PC-3 (cell line): ENCODE results near the gene THRB. TPM values are rescaled to one million over a fixed set of nuclear protein-coding genes. Genes with fewer than 3 reads are reported as not detected.

Experiments used
- ATAC-seq: fragments of 200-7000 bp; cut with Tn5 transposase; 2 replicates; pipeline ENCODE4 v1.9.1; 2020; ENCODE audit warnings: mild to moderate bottlenecking, moderate library complexity
- BruUV-seq: library from RNA; stranded (reverse); fragments of 400-500 nt; replicated peaks from 2 replicates; lab custom pipeline; 2021; lab: Mats Ljungman, UMichigan
- CTCF ChIA-PET: fragments of 300-600 bp; sonication (Branson Sonifier 250); formaldehyde crosslinking; loops from one replicate; lab custom pipeline; 2022; ENCODE audit warnings: antibody characterized with exemption; lab: Charles Lee
- POLR2A ChIA-PET: fragments of 300-600 bp; sonication (Branson Sonifier 250); formaldehyde crosslinking; loops from one replicate; lab custom pipeline; 2022; ENCODE audit warnings: antibody characterized with exemption; ENCODE audit not compliant: unreplicated experiment; lab: Charles Lee
- DNase-seq: peaks from one replicate; pipeline ENCODE4 v3.0.0-alpha.2; 2015
- H2AFZ ChIP-seq: fragments of 300-600 bp; sonication (generic); 2 replicates; pipeline ENCODE4 v1.6.0; 2016; ENCODE audit warnings: antibody characterized with exemption, low read length
- H3F3A ChIP-seq: fragments of 300-600 bp; sonication (generic); one replicate; pipeline ENCODE4 v1.6.0; 2017; ENCODE audit warnings: antibody characterized with exemption, low read length, control low read depth, mild to moderate bottlenecking; ENCODE audit not compliant: unreplicated experiment
- H3K27ac ChIP-seq: fragments of 300-600 bp; sonication (generic); 2 replicates; pipeline ENCODE4 v1.5.1; 2016; ENCODE audit warnings: mild to moderate bottlenecking, low read length
- H3K27me3 ChIP-seq: fragments of 300-600 bp; sonication (generic); 2 replicates; pipeline ENCODE4 v1.6.1; 2016; ENCODE audit warnings: low read length, mixed read lengths
- H3K36me3 ChIP-seq: fragments of 300-600 bp; sonication (generic); 2 replicates; pipeline ENCODE4 v1.6.1; 2016; ENCODE audit warnings: low read depth, mixed run types, low read length, mixed read lengths
- H3K4me1 ChIP-seq: fragments of 300-600 bp; sonication (generic); 2 replicates; pipeline ENCODE4 v1.5.1; 2016; ENCODE audit warnings: low read length; ENCODE audit not compliant: insufficient read depth
- H3K4me2 ChIP-seq: fragments of 300-600 bp; sonication (generic); 2 replicates; pipeline ENCODE4 v1.6.0; 2016; ENCODE audit warnings: low read length
- H3K4me3 ChIP-seq: fragments of 300-600 bp; sonication (generic); 2 replicates; pipeline ENCODE4 v1.5.1; 2016; ENCODE audit warnings: mild to moderate bottlenecking, low read length, mixed read lengths
- H3K79me2 ChIP-seq: fragments of 300-600 bp; sonication (generic); 2 replicates; pipeline ENCODE4 v1.6.1; 2017; ENCODE audit warnings: low read length, mixed read lengths
- H3K9ac ChIP-seq: fragments of 300-600 bp; sonication (generic); 2 replicates; pipeline ENCODE4 v1.6.0; 2016; ENCODE audit warnings: mild to moderate bottlenecking, low read length
- H3K9me2 ChIP-seq: fragments of 300-600 bp; sonication (generic); replicated peaks from 2 replicates; pipeline ENCODE4 v1.6.1; 2016; ENCODE audit warnings: mixed run types, low read length, mixed read lengths
- H3K9me3 ChIP-seq: fragments of 300-600 bp; sonication (generic); 2 replicates; pipeline ENCODE4 v1.6.1; 2016; ENCODE audit warnings: low read length, mixed read lengths
- H4K20me1 ChIP-seq: fragments of 300-600 bp; sonication (generic); 2 replicates; pipeline ENCODE4 v1.6.1; 2016; ENCODE audit warnings: low read length, mixed read lengths
- EZH2 ChIP-seq: fragments of 300-600 bp; sonication (generic); IDR thresholded peaks from one replicate; pipeline ENCODE4 v1.6.1; 2017; ENCODE audit warnings: antibody characterized with exemption, mild to moderate bottlenecking, low read length; ENCODE audit not compliant: unreplicated experiment
- EZH2phosphoT487 ChIP-seq: fragments of 300-600 bp; sonication (generic); IDR thresholded peaks from 2 replicates; pipeline ENCODE4 v1.6.1; 2018; ENCODE audit warnings: mild to moderate bottlenecking, antibody characterized with exemption, low read length, borderline replicate concordance
- intact Hi-C: fragments of 100-400 bp; cut with micrococcal nuclease; formaldehyde crosslinking; loops from 2 replicates; pipeline ENCODE4 v1.9.0; 2023
- total RNA-seq: library from RNA; depleted of rRNA; stranded (reverse); fragments of >200 nt; gene quantifications from 2 replicates; pipeline ENCODE4 v1.2.3, GENCODE V29; 2014
- TF ChIP-seq, protein P1 (sequence below): fragments of 300-600 bp; sonication (generic); conservative IDR thresholded peaks from 2 replicates; pipeline ENCODE4 v1.5.1; 2017; ENCODE audit warnings: antibody characterized with exemption, low read depth, mild to moderate bottlenecking, low read length

Gene THRB
- total RNA-seq, 1 experiment from 2014 or later: 9.7 TPM

- Histone ChIP-seq H3K4me1 (peaks cover 4% of the 10 kb centered on the region; the same call in 1 of the 2 replicates), H3K4me2 (no peak overlapping the region), H3K4me3 (no peak overlapping the region), H3K27ac (no peak overlapping the region), H3F3A (no peaks in the 10 kb centered on the region), H3K9me2 (no peaks in the 10 kb centered on the region), H3K36me3 (no peaks in the 10 kb centered on the region), H3K27me3 (no peaks in the 10 kb centered on the region), H4K20me1 (no peaks in the 10 kb centered on the region), H3K79me2 (no peaks in the 10 kb centered on the region), H3K9ac (no peak overlapping the region), H3K9me3 (no peaks in the 10 kb centered on the region; the same call in 1 of the 2 replicates), H2AFZ (no peak overlapping the region)
- POLR2A ChIA-PET: interaction anchor here (0.6 to 0.7 kb wide), 2 partner anchors 95 to 172 kb away, joined by 3 to 5 read pairs; no protein-coding TSS in a partner anchor
- intact Hi-C loops: no loop called here
- ATAC-seq (peak; percentile 43), DNase-seq (no peak)
- CTCF ChIA-PET: no interaction called here
- BruUV-seq: no TSS peak
- TF ChIP-seq EZH2 (no peak), EZH2phosphoT487 (no peak)
- TF ChIP-seq, protein P1, sequence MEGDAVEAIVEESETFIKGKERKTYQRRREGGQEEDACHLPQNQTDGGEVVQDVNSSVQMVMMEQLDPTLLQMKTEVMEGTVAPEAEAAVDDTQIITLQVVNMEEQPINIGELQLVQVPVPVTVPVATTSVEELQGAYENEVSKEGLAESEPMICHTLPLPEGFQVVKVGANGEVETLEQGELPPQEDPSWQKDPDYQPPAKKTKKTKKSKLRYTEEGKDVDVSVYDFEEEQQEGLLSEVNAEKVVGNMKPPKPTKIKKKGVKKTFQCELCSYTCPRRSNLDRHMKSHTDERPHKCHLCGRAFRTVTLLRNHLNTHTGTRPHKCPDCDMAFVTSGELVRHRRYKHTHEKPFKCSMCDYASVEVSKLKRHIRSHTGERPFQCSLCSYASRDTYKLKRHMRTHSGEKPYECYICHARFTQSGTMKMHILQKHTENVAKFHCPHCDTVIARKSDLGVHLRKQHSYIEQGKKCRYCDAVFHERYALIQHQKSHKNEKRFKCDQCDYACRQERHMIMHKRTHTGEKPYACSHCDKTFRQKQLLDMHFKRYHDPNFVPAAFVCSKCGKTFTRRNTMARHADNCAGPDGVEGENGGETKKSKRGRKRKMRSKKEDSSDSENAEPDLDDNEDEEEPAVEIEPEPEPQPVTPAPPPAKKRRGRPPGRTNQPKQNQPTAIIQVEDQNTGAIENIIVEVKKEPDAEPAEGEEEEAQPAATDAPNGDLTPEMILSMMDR: no peak
Measured at GRCh38 chr3:24287755-24288450, 206.7 kb downstream of the THRB start.

DNA sequence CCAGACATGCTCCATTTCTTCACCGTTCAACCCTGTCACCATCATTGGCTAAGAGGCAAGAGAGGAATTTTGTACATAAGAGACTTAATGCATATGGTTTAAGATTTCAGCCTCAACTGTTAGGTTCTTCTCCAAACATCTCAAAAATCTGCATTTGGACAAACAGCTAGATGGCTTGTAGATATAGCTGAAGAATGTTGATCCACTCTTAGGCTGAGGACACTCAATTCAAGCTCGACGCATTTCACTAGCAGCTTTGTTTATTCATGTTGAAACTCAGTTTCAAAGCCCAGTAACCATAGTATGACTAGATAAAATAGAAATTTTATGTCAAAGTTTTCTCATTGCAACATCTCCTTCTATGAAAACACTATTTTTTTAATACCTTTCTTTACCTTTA is 208.2 kb downstream of the THRB start:
- POLR2A ChIA-PET: no interaction called here
- no TSS peak for BruUV-seq

More for the DNA sequence above, 208.2 kb downstream of the THRB start:
- H3K9ac ChIP-seq: no peak overlapping the region
- no peak overlapping the region for H2AFZ ChIP-seq
- ATAC-seq: no peak
- no peaks in the 10 kb centered on the region; the same call in 1 of the 2 replicates for H3K4me1 ChIP-seq
- H3K79me2 ChIP-seq: no peaks in the 10 kb centered on the region
- TF ChIP-seq, protein P1: no peak
- TF ChIP-seq EZH2 (no peak), EZH2phosphoT487 (no peak)
- intact Hi-C loops: no loop called here
- no peaks in the 10 kb centered on the region for H4K20me1 ChIP-seq
- no peaks in the 10 kb centered on the region for H3K36me3 ChIP-seq
- no peak overlapping the region for H3K4me3 ChIP-seq
- no peaks in the 10 kb centered on the region for H3K9me2 ChIP-seq
- DNase-seq: no peak
- H3K27ac ChIP-seq: no peak overlapping the region
- H3K27me3 ChIP-seq: no peaks in the 10 kb centered on the region
- H3F3A ChIP-seq: no peaks in the 10 kb centered on the region
- H3K9me3 ChIP-seq: no peaks in the 10 kb centered on the region; the same call in 1 of the 2 replicates
- CTCF ChIA-PET: no interaction called here
- H3K4me2 ChIP-seq: no peak overlapping the region
